ENCODE data around the gene JARID2.

JARID2 gene

DNA sequence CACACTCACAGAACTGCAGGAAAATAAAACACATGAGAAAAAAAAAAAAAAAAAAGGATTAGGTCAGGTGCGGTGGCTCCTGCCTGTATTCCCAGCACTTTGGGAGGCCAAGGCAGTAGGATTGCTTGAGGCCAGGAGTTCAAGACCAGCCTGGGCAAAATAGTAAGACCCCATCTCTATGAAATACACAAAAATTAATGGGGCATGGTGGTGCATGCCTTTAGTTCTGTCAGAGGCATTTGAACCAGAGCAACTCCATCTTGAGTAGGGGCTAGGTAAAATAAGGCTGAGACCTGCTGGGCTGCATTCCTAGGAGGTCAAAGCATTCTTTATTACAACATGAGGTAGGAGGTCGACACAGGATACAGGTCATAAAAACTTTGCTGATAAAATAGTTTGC lies 39.0 kb upstream of the JARID2 start:
- no peak overlapping the region for H3K27ac ChIP-seq (ENCODE audit: extremely low read depth, low read depth, low read length)
- H3K4me1 ChIP-seq (ENCODE audit: control insufficient read depth, insufficient read depth, low read length): no peaks in the 10 kb centered on the region
- TF ChIP-seq ZSCAN16 (tag by site-specific recombination; IDR thresholded peaks at IDR 0.05) (no peak), ZNF549 (tag by site-specific recombination; IDR thresholded peaks at IDR 0.05) (no peak), ZFP37 (tag by site-specific recombination; IDR thresholded peaks at IDR 0.05) (no peak), ZNF501 (tag by site-specific recombination; IDR thresholded peaks at IDR 0.05) (no peak), ZBTB17 (tag by site-specific recombination; IDR thresholded peaks at IDR 0.05) (no peak), YY2 (tag by site-specific recombination; IDR thresholded peaks at IDR 0.05) (no peak), ZNF664 (tag by site-specific recombination; IDR thresholded peaks at IDR 0.05) (no peak), YY1 (tag by site-specific recombination; IDR thresholded peaks at IDR 0.05) (no peak), HOXD13 (CRISPR knock-in tag; IDR thresholded peaks at IDR 0.05; ENCODE audit: borderline replicate concordance) (no peak), ZBTB8A (tag by site-specific recombination; IDR thresholded peaks at IDR 0.05) (no peak), ZNF521 (tag by site-specific recombination; IDR thresholded peaks at IDR 0.05) (no peak), ZSCAN30 (tag by site-specific recombination; IDR thresholded peaks at IDR 0.05) (no peak), ZNF354C (tag by site-specific recombination; IDR thresholded peaks at IDR 0.05; ENCODE audit: borderline replicate concordance, low read depth) (no peak), ZNF184 (tag by site-specific recombination; IDR thresholded peaks at IDR 0.05) (no peak)
- TF ChIP-seq, protein P1, sequence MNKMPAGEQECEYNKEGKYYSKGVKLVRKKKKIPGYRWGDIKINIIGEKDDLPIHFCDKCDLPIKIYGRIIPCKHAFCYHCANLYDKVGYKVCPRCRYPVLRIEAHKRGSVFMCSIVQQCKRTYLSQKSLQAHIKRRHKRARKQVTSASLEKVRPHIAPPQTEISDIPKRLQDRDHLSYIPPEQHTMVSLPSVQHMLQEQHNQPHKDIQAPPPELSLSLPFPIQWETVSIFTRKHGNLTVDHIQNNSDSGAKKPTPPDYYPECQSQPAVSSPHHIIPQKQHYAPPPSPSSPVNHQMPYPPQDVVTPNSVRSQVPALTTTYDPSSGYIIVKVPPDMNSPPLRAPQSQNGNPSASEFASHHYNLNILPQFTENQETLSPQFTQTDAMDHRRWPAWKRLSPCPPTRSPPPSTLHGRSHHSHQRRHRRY (tag by site-specific recombination; IDR thresholded peaks at IDR 0.05): no peak
- TF ChIP-seq, protein P2, sequence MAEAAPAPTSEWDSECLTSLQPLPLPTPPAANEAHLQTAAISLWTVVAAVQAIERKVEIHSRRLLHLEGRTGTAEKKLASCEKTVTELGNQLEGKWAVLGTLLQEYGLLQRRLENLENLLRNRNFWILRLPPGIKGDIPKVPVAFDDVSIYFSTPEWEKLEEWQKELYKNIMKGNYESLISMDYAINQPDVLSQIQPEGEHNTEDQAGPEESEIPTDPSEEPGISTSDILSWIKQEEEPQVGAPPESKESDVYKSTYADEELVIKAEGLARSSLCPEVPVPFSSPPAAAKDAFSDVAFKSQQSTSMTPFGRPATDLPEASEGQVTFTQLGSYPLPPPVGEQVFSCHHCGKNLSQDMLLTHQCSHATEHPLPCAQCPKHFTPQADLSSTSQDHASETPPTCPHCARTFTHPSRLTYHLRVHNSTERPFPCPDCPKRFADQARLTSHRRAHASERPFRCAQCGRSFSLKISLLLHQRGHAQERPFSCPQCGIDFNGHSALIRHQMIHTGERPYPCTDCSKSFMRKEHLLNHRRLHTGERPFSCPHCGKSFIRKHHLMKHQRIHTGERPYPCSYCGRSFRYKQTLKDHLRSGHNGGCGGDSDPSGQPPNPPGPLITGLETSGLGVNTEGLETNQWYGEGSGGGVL (tag by site-specific recombination; IDR thresholded peaks at IDR 0.05): no peak
- TF ChIP-seq, protein P3, sequence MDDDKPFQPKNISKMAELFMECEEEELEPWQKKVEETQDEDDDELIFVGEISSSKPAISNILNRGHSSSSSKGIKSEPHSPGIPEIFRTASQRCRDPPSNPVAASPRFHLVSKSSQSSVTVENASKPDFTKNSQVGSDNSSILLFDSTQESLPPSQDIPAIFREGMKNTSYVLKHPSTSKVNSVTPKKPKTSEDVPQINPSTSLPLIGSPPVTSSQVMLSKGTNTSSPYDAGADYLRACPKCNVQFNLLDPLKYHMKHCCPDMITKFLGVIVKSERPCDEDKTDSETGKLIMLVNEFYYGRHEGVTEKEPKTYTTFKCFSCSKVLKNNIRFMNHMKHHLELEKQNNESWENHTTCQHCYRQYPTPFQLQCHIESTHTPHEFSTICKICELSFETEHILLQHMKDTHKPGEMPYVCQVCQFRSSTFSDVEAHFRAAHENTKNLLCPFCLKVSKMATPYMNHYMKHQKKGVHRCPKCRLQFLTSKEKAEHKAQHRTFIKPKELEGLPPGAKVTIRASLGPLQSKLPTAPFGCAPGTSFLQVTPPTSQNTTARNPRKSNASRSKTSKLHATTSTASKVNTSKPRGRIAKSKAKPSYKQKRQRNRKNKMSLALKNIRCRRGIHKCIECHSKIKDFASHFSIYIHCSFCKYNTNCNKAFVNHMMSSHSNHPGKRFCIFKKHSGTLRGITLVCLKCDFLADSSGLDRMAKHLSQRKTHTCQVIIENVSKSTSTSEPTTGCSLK (tag by site-specific recombination; IDR thresholded peaks at IDR 0.05): no peak
- TF ChIP-seq, protein P4, sequence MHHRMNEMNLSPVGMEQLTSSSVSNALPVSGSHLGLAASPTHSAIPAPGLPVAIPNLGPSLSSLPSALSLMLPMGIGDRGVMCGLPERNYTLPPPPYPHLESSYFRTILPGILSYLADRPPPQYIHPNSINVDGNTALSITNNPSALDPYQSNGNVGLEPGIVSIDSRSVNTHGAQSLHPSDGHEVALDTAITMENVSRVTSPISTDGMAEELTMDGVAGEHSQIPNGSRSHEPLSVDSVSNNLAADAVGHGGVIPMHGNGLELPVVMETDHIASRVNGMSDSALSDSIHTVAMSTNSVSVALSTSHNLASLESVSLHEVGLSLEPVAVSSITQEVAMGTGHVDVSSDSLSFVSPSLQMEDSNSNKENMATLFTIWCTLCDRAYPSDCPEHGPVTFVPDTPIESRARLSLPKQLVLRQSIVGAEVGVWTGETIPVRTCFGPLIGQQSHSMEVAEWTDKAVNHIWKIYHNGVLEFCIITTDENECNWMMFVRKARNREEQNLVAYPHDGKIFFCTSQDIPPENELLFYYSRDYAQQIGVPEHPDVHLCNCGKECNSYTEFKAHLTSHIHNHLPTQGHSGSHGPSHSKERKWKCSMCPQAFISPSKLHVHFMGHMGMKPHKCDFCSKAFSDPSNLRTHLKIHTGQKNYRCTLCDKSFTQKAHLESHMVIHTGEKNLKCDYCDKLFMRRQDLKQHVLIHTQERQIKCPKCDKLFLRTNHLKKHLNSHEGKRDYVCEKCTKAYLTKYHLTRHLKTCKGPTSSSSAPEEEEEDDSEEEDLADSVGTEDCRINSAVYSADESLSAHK (tag by site-specific recombination; IDR thresholded peaks at IDR 0.05): no peak
- TF ChIP-seq, protein P5, sequence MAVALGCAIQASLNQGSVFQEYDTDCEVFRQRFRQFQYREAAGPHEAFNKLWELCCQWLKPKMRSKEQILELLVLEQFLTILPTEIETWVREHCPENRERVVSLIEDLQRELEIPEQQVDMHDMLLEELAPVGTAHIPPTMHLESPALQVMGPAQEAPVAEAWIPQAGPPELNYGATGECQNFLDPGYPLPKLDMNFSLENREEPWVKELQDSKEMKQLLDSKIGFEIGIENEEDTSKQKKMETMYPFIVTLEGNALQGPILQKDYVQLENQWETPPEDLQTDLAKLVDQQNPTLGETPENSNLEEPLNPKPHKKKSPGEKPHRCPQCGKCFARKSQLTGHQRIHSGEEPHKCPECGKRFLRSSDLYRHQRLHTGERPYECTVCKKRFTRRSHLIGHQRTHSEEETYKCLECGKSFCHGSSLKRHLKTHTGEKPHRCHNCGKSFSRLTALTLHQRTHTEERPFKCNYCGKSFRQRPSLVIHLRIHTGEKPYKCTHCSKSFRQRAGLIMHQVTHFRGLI (tag by site-specific recombination; IDR thresholded peaks at IDR 0.05): no peak
- TF ChIP-seq, protein P6, sequence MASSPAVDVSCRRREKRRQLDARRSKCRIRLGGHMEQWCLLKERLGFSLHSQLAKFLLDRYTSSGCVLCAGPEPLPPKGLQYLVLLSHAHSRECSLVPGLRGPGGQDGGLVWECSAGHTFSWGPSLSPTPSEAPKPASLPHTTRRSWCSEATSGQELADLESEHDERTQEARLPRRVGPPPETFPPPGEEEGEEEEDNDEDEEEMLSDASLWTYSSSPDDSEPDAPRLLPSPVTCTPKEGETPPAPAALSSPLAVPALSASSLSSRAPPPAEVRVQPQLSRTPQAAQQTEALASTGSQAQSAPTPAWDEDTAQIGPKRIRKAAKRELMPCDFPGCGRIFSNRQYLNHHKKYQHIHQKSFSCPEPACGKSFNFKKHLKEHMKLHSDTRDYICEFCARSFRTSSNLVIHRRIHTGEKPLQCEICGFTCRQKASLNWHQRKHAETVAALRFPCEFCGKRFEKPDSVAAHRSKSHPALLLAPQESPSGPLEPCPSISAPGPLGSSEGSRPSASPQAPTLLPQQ (tag by site-specific recombination; IDR thresholded peaks at IDR 0.05): no peak
- no peaks in the 10 kb centered on the region for H3K36me3 ChIP-seq (ENCODE audit: control insufficient read depth in 2 of 2, insufficient read depth in 1 of 2, low read length in 2 of 2)
- ChIA-PET CTCF (no interaction called here), POLR2A (no interaction called here)
- H3K4me3 ChIP-seq (ENCODE audit: low read depth, low read length): no peak overlapping the region
- H3K9me3 ChIP-seq (ENCODE audit: control insufficient read depth, insufficient read depth, low read depth, low read length): no peaks in the 10 kb centered on the region
